ENCODE results near the gene IGSF23. TPM values are rescaled to one million over a fixed set of nuclear protein-coding genes. Genes with fewer than 3 reads are reported as not detected.
A peak's percentile ranks its signal among the peaks of the same experiment; 100 is the strongest.

The IGSF23 gene
- total and polyA plus RNA-seq, 2 of the 13 experiments (the other 11 are each of a cell fraction or from before 2014, with no cell fraction given): 2.3 to 8.8 TPM

DNA sequence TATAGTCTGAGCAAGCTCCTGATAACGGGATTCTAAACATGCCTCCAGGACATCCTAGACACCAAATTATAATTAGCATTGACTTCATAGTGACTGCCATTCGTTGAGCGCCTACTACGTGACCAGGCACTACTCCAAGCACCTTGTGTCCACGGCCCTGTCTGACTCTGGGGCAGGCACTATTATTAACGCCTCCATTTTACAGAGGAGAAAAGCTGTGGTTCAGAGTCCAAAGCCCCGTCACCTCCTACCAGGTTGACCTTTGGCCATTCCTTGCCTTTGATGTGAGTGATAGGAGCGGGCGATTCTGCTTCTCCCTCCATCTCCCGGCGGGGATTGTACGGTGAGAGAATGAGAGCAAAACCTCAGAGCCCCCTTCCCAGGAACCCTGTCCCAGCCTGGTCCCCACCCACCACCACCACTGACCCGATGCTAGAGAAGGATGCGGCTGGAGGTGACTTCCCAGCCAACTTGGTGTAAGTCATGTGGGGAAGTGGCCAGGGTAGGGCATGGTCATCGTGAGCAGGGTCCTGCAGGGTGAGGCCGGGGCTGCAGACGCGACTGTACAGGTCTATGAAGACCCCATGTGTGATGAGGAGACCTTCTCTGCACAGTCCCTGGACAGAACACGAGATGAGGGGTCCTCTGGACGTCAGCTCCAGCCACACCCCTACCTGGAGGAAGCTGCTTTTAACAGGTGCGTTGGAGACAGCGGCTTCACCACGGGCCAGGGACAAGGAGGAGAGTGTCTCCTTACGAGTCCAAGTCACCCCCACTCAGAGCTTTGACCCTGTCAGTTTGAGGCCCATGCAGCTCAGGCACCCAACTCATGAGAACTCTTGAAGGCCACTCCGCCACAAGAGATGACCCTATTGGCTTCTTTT lies at the start of gene IGSF23 (continued):
- TF ChIP-seq CC2D1A (CRISPR knock-in tag; IDR thresholded peaks at IDR 0.05): no peak
- TF ChIP-seq, protein P1, sequence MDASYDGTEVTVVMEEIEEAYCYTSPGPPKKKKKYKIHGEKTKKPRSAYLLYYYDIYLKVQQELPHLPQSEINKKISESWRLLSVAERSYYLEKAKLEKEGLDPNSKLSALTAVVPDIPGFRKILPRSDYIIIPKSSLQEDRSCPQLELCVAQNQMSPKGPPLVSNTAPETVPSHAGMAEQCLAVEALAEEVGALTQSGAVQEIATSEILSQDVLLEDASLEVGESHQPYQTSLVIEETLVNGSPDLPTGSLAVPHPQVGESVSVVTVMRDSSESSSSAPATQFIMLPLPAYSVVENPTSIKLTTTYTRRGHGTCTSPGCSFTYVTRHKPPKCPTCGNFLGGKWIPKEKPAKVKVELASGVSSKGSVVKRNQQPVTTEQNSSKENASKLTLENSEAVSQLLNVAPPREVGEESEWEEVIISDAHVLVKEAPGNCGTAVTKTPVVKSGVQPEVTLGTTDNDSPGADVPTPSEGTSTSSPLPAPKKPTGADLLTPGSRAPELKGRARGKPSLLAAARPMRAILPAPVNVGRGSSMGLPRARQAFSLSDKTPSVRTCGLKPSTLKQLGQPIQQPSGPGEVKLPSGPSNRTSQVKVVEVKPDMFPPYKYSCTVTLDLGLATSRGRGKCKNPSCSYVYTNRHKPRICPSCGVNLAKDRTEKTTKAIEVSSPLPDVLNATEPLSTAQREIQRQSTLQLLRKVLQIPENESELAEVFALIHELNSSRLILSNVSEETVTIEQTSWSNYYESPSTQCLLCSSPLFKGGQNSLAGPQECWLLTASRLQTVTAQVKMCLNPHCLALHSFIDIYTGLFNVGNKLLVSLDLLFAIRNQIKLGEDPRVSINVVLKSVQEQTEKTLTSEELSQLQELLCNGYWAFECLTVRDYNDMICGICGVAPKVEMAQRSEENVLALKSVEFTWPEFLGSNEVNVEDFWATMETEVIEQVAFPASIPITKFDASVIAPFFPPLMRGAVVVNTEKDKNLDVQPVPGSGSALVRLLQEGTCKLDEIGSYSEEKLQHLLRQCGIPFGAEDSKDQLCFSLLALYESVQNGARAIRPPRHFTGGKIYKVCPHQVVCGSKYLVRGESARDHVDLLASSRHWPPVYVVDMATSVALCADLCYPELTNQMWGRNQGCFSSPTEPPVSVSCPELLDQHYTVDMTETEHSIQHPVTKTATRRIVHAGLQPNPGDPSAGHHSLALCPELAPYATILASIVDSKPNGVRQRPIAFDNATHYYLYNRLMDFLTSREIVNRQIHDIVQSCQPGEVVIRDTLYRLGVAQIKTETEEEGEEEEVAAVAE (CRISPR knock-in tag; IDR thresholded peaks at IDR 0.05; ENCODE audit: borderline replicate concordance): 0 out of 2 replicates have a peak, but pooled peaks have one; percentile 40
- no peak for TF ChIP-seq ZNF770 (CRISPR knock-in tag; IDR thresholded peaks at IDR 0.05)
- 0 out of 2 replicates have a peak, but pooled peaks have one; percentile 77 for TF ChIP-seq ZNF230 (CRISPR knock-in tag; IDR thresholded peaks at IDR 0.05)
- TF ChIP-seq HINFP (CRISPR knock-in tag; IDR thresholded peaks at IDR 0.05; ENCODE audit: low read depth): no peak
- no peak for TF ChIP-seq MTF2 (CRISPR knock-in tag; IDR thresholded peaks at IDR 0.05; ENCODE audit: borderline replicate concordance)
- TF ChIP-seq CSRNP1 (CRISPR knock-in tag; IDR thresholded peaks at IDR 0.05): 0 out of 2 replicates have a peak, but pooled peaks have one; percentile 57
- TF ChIP-seq SMAD9 (CRISPR knock-in tag; IDR thresholded peaks at IDR 0.05): no peak
- TF ChIP-seq PTBP1 (IDR thresholded peaks at IDR 0.05; ENCODE audit: low read depth, low read length, poor library complexity, severe bottlenecking): no peak
- TF ChIP-seq EP300 (IDR thresholded peaks at IDR 0.05; ENCODE audit: low read depth in 2 of 2, low read length in 2 of 2): peak in 1 of 2 experiments; percentile 78; a peak in 2 of 4 replicates
- TF ChIP-seq EP300 (CRISPR knock-in tag; IDR thresholded peaks at IDR 0.05; ENCODE audit: borderline replicate concordance): peak; percentile 76; the same call in 1 of the 2 replicates
- TF ChIP-seq PHF21A (CRISPR knock-in tag; IDR thresholded peaks at IDR 0.05): peak; percentile 72
- 0 out of 2 replicates have a peak, but pooled peaks have one; percentile 49 for TF ChIP-seq PAX8 (CRISPR knock-in tag; IDR thresholded peaks at IDR 0.05; ENCODE audit: borderline replicate concordance)
- TF ChIP-seq HCFC1 (IDR thresholded peaks at IDR 0.05; ENCODE audit: low read depth, low read length): no peak
